Regular cardiac myocyte (primary cell): ENCODE data around the gene WNT9A. TPM values are rescaled to one million over a fixed set of nuclear protein-coding genes. Genes with fewer than 3 reads are reported as not detected.

Experiments used
- total RNA-seq: library from RNA; depleted of rRNA; stranded (reverse); fragments of >200 nt; gene quantifications from 2 replicates; pipeline ENCODE4 v1.2.3, GENCODE V29; 2014

WNT9A gene, protein sequence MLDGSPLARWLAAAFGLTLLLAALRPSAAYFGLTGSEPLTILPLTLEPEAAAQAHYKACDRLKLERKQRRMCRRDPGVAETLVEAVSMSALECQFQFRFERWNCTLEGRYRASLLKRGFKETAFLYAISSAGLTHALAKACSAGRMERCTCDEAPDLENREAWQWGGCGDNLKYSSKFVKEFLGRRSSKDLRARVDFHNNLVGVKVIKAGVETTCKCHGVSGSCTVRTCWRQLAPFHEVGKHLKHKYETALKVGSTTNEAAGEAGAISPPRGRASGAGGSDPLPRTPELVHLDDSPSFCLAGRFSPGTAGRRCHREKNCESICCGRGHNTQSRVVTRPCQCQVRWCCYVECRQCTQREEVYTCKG
- total RNA-seq = 0.28 and 0.38 TPM in 2 replicates

DNA sequence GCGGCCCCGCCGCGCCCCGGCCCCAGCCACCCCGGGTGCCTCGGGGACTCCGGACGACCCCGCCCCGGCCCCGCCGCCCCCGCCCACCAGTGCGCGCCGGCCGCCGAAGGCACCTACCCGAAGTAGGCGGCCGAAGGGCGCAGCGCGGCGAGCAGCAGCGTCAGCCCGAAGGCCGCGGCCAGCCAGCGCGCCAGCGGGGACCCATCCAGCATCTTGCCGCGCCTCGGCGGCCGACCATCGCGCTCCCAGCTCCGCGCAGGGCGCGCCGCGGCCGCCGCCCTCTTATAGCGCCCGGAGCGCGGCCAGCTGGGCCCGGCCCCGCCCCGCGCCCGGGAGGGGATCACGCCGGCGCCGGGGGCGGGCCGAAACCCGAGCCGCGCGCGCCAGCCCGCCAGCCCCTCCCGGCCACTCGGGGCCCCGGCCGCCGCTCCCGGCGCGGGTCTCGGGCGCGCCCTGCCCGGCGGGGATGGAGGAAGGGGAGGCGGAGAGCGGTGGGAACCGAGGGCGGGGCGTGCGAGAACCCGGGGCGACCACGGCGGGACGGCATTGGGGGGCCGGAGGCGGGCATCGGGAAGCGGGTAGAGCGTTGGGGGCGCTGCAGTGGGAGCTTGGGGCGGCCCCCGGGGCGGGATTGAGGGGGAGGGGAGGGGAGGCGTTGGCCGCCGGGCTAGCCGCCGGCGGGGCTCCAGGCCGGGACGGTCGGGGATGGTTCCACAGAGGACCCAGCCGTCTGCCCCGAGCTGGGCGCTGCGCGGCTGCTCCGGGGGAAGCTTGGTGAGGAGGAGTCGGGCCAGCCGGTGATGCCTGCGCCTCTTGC, at the start of gene WNT9A:
TSS of gene WNT9A (minus strand) at position 257 of the 817 bp plus-strand sequence. CDS start at position 212, 45 bp downstream.

Other genes with a start within 250 kb of the WNT9A start
- gene JMJD4, start 212.6 kb downstream of the WNT9A start, total RNA-seq = 30.5 and 32.1 TPM in 2 replicates
- 37.8 and 45.1 TPM in 2 replicates for gene SNAP47, start 212.5 kb downstream of the WNT9A start, total RNA-seq
- not detected in 2 replicates for gene PRSS38, start 132.3 kb downstream of the WNT9A start, total RNA-seq
- not detected in 2 replicates for gene WNT3A, start 59.1 kb upstream of the WNT9A start, total RNA-seq
- 225 and 647 TPM in 2 replicates for gene ARF1, start 134.8 kb upstream of the WNT9A start, total RNA-seq
- 7.0 and 13.4 TPM in 2 replicates for gene C1orf35, start 155.4 kb upstream of the WNT9A start, total RNA-seq
- 69.1 and 72.9 TPM in 2 replicates for gene MRPL55, start 161.4 kb upstream of the WNT9A start, total RNA-seq
- 488 and 596 TPM in 2 replicates for gene GUK1, start 192.3 kb upstream of the WNT9A start, total RNA-seq
- gene GJC2, start 202.0 kb upstream of the WNT9A start, total RNA-seq = 2.7 and 3.1 TPM in 2 replicates
- gene IBA57, start 217.9 kb upstream of the WNT9A start, total RNA-seq = 2.3 and 4.0 TPM in 2 replicates